Embryonic facial prominence (tissue), 1 donor: Measurements from ENCODE around the gene MTIF2.
"Not testable (repeated sequence)": the region's sequence is repeated elsewhere in the genome, so short reads cannot be mapped to it uniquely, and the experiment has no call there.

Source experiments
- DNase-seq: peaks from one replicate; pipeline ENCODE4 v3.0.0-alpha.2; 2016; ENCODE audit errors: extremely low spot score

The MTIF2 gene

DNA sequence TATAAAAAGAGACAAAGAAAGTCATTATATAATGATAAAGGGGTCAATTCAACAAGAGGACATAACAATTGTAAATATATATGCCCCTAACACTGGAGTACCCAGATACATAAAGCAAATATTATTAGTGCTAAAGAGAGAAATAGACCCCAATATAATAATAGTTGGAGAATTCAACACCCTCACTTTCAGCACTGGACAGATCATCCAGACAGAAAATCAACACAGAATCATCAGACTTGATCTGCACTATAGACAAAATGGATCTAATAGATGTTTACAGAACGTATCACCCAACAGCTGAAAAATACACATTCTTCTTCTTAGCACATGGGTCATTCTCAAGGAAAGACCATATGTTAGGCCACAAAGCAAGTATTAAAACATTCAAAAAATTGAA is 68.6 kb downstream of the MTIF2 start:
- no peak for DNase-seq

DNA sequence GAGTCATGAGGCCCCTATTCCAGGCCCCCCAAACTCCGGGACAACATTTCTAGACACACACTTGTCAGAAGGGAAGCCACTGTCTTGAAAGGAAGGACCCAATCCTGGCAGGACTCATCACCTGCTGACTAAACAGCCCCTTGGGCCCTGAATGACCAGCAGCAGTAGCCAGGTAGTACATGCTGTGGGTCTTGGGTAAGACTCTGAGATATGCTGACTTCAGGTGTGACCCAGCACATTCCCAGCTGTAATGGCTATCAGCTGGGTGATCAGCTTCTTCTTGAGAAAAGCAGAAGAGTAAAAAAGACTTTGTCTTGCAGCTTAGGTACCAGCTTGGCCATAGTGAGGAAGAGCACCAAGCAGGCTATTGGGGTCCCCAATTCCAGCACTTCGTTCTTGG is 72.5 kb downstream of the MTIF2 start:
- no peak for DNase-seq

DNA sequence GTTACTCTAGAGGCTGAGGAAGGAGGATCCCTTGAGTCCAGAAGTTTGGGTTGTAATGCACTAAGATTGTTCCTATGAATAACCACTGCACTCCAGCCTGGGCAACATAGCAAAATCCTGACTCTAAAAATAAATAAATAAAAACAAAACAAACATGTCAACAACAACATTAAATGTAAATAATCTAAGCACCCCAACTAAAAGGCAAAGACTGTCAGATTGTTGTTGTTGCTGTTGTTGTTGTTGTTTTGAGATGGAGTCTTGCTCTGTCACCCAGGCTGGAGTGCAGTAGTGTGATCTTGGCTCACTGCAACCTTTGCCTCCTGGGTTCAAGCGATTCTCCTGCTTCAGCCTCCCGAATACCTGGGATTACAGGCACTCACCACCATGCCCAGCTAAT is 77.1 kb downstream of the MTIF2 start:
- not testable (repeated sequence) for DNase-seq

DNA sequence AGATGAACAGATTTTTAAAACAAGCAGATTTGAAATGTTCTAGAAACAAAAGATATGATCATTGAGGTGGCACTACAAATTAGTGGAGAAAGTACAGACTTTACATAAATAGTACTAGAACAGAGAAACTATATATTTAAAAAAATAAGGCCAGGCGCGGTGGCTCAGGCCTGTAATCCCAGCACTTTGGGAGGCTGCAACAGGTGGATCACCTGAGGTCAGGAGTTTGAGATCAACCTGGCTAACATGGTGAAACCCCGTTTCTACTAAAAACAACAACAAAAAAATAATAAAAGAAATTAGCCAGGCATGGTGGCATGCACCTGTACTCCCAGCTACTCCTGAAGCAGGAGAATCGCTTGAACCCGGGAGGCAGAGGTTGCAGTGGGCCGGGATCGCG is 82.2 kb downstream of the MTIF2 start:
- DNase-seq: not testable (repeated sequence)
